ENCODE measurements around the gene ADAM15.
A peak's percentile ranks its signal among the peaks of the same experiment; 100 is the strongest.

The ADAM15 gene

DNA sequence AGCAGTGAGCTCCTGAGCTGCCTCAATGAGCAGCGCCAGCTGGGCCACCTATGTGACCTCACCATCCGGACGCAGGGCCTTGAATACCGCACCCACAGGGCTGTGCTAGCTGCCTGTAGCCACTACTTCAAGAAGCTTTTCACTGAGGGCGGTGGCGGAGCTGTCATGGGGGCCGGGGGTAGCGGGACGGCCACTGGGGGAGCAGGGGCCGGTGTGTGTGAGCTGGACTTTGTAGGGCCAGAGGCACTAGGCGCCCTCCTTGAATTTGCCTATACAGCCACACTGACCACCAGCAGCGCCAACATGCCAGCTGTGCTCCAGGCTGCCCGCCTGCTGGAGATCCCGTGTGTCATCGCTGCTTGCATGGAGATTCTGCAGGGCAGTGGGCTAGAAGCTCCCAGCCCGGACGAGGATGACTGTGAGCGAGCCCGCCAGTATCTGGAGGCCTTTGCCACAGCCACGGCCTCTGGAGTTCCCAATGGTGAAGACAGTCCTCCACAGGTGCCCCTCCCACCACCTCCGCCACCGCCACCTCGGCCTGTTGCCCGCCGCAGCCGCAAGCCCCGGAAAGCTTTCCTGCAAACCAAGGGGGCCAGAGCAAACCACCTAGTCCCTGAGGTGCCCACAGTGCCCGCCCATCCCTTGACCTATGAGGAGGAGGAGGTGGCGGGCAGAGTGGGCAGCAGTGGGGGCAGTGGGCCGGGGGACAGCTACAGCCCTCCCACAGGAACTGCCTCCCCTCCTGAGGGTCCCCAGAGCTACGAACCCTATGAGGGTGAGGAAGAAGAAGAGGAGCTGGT lies 36.2 kb upstream of the ADAM15 start:
- TF ChIP-seq CTCF (IDR thresholded peaks at IDR 0.05; ENCODE audit: low read depth, low read length) = no peak
- no peak for DNase-seq (ENCODE audit: extremely low read depth, low read depth)

DNA sequence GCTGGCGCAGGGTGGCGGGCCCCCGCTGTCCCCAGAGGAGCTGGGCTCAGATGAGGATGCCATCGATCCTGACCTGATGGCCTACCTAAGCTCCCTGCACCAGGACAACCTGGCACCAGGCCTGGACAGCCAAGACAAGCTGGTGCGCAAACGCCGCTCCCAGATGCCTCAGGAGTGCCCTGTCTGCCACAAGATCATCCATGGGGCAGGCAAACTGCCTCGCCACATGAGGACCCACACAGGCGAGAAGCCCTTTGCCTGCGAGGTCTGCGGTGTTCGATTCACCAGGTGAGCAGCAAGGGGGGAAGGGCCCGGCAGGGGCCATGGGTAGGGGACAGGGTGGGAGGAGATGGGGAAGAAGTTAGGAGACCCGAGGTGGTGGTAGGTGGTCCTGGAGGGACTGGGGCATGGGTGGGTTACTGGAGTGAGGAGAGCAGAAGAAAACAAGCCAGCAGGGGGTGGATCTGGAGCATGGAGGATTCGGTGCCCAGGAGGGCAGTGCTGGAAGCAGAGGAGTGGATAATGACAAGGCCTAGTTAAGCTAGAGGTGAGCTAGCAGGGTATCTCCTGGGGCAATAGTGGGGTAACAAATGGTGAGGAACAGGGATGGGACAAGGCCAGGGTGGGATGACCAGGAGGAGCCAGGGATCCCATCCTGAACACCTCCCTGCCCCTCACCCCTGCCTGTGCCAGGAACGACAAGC lies 35.4 kb upstream of the ADAM15 start:
- no peak for TF ChIP-seq CTCF (IDR thresholded peaks at IDR 0.05; ENCODE audit: low read depth, low read length)
- no peak for DNase-seq (ENCODE audit: extremely low read depth, low read depth)

DNA sequence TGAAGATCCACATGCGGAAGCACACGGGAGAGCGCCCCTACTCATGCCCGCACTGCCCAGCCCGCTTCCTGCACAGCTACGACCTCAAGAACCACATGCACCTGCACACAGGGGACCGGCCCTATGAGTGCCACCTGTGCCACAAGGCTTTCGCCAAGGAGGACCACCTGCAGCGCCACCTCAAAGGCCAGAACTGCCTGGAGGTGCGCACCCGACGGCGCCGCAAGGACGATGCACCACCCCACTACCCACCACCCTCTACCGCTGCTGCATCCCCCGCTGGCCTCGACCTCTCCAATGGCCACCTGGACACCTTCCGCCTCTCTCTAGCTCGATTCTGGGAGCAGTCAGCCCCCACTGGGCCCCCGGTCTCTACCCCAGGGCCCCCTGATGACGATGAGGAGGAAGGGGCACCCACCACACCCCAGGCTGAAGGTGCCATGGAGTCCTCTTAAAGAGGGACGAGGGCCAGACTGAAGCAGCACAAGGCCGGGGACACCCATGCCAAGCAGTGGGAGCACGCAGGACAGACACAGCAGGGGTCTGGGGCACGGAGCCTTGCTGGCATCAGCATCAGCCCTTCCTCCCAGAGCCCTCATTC lies 34.8 kb upstream of the ADAM15 start:
- TF ChIP-seq CTCF (IDR thresholded peaks at IDR 0.05; ENCODE audit: low read depth, low read length) = no peak
- DNase-seq (ENCODE audit: extremely low read depth, low read depth) = no peak

DNA sequence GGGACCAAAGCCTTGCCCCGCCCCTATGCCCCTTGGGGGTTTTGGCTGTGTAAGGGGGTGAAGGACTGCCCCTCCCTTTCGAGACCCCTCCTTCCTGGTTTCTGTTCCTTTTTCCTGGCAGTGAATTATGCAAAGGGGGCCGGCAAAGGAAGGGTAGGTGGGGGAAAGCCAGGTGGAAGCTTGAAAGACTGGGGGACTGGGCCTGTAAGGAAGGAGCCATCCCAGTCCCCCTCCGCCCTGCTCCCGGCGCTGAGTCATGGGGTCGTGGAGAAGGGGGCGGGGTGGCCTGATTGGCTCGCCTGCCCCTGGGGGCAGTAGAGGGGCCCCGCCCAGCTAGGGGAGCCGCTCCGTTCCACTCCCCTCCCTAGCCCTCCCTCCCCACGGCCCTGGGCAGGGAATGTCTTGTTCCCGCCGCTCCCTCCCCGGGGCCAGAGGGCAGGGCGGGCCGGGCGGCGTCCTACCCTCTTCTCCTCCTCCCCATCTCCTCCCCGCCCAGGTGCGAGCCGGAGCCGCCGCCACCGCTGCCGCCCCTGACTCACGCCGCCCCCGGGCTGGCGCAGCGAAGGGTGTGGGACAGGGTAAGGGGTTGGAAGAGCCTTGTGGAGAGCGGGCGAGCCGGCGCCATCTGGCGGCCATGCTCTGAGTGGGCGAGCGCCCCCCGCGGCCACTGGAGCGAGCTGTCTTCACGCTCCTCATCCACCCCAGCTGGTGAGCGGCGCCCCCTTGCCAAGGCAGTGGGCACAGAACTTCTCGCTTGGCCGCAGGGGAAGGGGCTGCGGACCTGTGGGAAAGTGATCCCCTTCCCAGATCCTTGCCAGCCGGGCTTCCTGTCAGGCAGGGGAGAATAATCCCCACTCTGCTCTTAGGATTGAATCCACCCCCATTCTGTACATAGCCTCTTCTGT lies 33.8 kb upstream of the ADAM15 start:
- TF ChIP-seq CTCF (IDR thresholded peaks at IDR 0.05; ENCODE audit: low read depth, low read length) = no peak; the same call in none of the 2 replicates
- DNase-seq (ENCODE audit: extremely low read depth, low read depth) = peak; percentile 68

DNA sequence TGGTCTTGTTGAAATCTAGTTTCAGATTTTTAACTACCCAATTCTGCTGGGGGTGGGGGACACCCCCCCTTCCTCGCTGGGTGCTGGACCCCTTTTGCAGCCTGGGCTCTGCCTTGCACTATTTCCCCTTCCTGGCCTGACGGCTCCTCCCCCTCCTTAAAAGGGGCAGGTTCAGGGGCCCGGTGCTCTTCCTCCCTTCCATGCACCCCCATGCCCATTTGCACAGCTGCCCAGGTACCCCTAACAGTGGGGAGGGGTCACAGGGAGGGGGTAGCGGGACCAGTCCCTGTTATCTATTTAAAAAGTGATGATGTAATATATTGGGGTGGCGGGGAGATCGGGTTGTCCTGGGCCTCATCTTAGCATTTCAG lies 33.2 kb upstream of the ADAM15 start:
- TF ChIP-seq CTCF (IDR thresholded peaks at IDR 0.05; ENCODE audit: low read depth, low read length) = no peak
- DNase-seq (ENCODE audit: extremely low read depth, low read depth) = no peak

DNA sequence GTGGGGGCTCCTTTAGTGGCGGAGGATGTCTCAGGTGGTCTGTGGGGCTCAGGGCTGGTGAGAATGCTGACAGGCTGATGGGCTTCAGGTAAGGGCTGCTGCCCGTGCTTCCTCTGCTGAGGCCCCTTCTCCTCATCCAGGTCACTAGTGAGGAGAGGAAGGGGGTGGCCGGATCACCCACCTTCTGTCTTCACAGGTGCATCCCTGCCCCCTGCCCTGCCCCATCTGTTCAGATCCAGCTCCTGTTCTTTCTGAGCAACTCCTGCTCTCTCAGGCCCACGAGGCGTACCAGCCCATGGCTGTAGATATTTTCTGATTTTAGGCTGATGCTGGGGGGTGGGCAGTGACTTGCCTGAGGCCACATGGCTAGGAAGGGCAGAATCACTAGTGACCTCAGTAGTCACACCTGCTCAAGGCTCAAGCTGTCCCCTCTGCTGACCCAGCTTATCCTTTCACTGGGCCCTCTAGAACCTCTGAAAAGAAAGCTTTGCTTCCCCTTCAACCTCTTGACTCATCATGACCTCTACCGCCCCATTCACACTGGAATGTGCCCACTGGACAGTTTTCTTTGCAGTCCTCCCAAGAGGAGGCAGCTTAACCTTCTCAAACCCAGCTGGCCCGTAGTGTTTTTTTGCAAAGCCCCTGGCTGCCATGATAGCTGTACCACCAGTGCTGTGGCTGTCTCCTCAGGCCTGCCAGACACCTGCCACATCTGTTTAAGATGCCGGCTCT lies 32.3 kb upstream of the ADAM15 start:
- TF ChIP-seq CTCF (IDR thresholded peaks at IDR 0.05; ENCODE audit: low read depth, low read length) = no peak
- no peak for DNase-seq (ENCODE audit: extremely low read depth, low read depth)
